Activated T-cell treated with anti-CD3 and anti-CD28 coated beads for 48 hours (primary cell): Measurements from ENCODE around the gene LIPT2.

Source experiments
- DNase-seq: peaks from one replicate; pipeline ENCODE4 v3.0.0-alpha.2; 2020; ENCODE audit warnings: low read depth

LIPT2 gene

GRCh38 chr11:74465291-74465708 lies 28.2 kb downstream of the LIPT2 start:
- no peak for DNase-seq

- no peak for DNase-seq
These were observed 28.8 kb downstream of the LIPT2 start for GRCh38 chr11:74464746-74465145.

- no peak for DNase-seq
These were observed 30.3 kb downstream of the LIPT2 start for GRCh38 chr11:74463216-74463615.

- DNase-seq: no peak
These were observed 30.9 kb downstream of the LIPT2 start for GRCh38 chr11:74462631-74463030.

- DNase-seq: no peak
These were observed 31.5 kb downstream of the LIPT2 start for GRCh38 chr11:74462009-74462408.

GRCh38 chr11:74460481-74461154 lies 32.9 kb downstream of the LIPT2 start:
- DNase-seq: no peak

- DNase-seq: no peak
These were observed 33.5 kb downstream of the LIPT2 start for GRCh38 chr11:74460065-74460464.

GRCh38 chr11:74459584-74459983 lies 33.9 kb downstream of the LIPT2 start:
- no peak for DNase-seq

GRCh38 chr11:74457356-74457755 lies 36.2 kb downstream of the LIPT2 start:
- no peak for DNase-seq

GRCh38 chr11:74453373-74453975 lies 40.0 kb downstream of the LIPT2 start:
- peak; percentile 48 for DNase-seq

- DNase-seq: no peak
These were observed 41.2 kb downstream of the LIPT2 start for GRCh38 chr11:74452366-74452765.

- no peak for DNase-seq
These were observed 43.2 kb downstream of the LIPT2 start for GRCh38 chr11:74450318-74450717.

GRCh38 chr11:74449369-74449931 lies 44.1 kb downstream of the LIPT2 start:
- no peak for DNase-seq

GRCh38 chr11:74447720-74448119 lies 45.8 kb downstream of the LIPT2 start:
- DNase-seq: no peak

GRCh38 chr11:74446532-74446938 lies 47.0 kb downstream of the LIPT2 start:
- no peak for DNase-seq

- no peak for DNase-seq
These were observed 49.2 kb downstream of the LIPT2 start for GRCh38 chr11:74444173-74444826.

GRCh38 chr11:74443071-74443864 lies 50.3 kb downstream of the LIPT2 start:
- DNase-seq: no peak

GRCh38 chr11:74442636-74443035 lies 50.9 kb downstream of the LIPT2 start:
- no peak for DNase-seq
